GM21737 (cell line): Measurements from ENCODE around the gene OAF.

Source experiments
- ATAC-seq: cut with Tn5 transposase; IDR thresholded peaks from one replicate; pipeline ENCODE4 v1.9.1; 2021; ENCODE audit warnings: mild to moderate bottlenecking, moderate library complexity; ENCODE audit not compliant: unreplicated experiment

OAF gene

GRCh38 chr11:120219938-120220746 is 9.3 kb downstream of the OAF start:
- no peak for ATAC-seq

DNA sequence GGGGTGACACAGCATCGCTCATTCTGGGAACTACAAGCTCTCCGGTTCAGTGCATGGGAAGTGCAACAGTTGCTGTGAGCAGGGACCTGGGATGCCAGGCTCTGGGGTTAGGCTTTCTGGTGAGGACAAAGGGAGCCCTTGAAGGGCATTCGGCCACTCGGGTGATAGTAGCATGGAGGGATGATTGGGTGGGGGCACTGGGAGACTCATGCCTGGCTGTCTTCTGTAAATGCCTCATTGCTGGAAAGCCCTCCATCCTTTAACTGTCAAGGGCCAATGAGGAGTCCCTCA is 9.9 kb downstream of the OAF start:
- no peak for ATAC-seq

DNA sequence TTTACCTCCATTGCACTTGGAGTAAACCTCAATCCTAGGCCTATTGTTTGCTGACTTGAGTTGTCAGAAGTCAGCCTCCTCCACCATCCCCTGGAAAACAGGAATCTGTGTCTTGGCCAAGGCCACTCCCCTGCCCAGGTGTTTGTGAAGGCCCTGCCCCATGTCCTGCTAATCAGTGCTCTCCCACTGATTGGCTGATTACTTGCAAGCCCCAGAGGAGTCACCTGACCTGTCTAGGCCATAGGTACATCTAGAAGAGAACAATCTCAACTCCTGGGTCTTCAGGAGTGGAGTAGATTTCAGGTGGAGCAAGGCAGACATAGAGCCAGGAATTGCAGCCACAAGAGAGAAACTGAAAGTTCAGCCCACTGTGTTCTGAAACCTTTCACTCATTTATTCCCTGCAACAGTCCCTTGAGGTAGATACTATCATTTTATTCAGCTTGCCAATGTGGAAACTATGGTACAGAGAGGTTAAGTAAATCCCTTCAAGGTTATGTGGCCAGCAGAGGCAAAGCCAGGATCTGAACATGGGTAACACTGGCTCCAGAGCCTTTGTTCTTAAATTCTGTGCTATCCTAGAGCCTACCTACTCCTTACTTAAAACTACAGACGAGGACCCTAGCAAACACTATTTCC is 10.4 kb downstream of the OAF start:
- no peak for ATAC-seq

DNA sequence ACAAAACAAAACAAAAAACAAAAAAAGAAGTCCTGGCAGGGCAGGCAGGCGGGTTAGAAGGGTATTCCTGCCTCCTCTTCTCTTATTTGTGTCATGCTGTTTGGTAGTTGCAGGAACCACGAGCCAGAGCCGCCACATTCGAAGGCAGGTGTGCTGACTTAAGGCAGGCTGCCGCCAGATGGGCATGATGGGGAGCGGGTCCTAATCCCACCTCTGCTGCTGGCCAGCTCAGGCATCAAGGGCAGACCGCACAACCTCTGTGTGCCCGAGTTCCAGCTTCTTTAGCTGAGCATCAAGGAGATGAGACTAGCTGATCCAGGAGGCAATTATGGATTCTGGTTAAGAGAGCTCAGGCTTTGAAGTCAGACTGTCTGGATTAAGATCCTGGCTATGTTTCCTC is 12.1 kb downstream of the OAF start:
- ATAC-seq = no peak

DNA sequence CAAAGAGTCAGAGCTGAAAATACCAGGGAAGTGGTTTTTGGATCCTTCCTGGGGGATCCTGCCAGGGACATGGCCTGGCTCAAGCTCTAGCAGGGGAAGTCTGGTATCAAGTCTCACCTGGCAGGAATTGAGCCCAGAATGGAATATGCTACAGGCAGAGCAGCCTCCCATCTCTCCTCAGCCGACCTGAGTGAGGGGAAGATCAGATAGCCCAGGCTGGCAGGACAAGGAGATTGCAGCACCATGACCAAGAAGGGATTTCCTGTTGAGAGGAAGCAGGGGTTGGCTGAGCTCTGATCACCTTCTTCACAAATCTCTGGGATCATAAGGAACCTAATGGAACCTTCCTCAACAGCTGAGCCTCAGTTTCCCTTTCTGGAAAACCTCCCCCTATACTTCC is 13.0 kb downstream of the OAF start:
- no peak for ATAC-seq

DNA sequence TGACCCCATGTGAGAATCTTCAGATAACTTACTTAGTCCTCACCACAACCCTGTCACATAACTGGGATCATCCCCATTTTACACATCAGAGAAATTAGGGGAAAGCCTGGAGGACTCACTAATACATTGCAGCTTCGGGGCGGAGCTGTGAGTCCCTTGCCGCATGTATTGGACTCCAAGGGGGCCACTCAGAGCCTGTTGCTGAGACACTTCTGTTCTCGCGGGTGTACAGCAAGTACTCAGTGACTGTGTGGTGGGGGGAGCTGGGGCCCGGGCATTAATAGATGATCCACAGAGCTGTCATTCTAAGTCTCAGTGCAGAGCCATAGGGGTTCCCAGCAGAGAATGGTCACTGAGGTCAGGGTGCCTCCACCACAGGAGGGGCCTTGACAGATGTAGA is 13.5 kb downstream of the OAF start:
- no peak for ATAC-seq

DNA sequence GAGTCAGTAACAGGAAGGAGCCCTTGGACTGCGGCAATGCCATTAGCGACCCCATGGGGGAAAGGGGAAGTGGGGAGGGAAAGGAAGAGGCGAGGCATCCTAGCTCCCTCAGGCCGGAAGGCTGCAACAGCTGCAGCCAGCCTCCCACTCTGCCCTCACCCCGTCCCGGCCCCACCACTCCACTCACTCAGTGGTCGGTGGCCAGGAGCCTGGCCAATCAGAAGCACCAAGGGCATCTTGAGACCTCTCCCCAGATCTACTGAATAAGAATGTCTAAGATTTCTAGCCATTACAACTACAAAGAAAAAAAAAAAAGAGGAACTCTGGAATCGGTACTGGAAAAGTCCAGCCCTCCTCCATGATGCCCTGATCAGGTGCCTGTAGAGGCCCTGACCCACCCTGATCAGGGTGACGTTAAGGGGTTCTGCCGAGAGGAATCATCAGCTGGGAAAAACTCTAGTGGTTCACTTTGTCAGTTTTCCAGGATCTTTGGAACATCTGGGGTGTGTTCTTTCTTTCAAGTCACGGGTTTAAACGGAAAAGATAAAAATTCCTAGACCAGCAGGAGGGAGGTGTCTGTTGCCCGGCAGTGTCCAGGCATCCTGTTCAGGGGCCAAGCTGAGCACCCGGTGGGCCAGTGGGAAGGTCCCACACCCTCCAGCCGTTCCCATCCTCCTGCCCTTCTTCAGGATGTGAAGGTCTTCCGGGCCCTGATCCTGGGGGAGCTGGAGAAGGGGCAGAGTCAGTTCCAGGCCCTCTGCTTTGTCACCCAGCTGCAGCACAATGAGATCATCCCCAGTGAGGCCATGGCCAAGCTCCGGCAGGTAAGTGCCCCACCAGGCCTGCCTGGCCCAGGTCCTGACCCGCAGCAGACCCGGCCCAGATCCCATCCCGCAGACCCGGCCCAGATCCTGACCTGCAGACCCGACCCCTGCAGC is 14.4 kb downstream of the OAF start:
- ATAC-seq = no peak

DNA sequence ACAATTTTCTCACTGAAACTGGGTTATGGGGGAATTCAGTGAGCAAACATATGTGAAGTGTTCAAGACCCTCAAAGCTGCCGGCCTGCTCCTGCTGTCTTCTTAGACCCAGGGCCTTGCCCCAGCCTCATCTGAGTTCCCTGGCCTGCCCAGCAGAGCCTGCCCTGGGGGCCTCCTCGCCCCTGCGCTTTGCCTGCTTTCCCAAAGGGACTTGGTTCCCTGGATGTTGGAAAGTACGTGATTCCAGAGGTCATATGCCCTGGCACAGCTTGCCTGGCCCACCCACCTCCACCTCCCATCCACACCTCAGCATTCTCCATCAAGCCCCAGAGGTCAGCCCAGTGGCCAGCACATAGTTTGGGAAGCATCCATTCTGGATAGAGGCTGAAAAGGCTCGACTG is 15.4 kb downstream of the OAF start:
- ATAC-seq = no peak

- no peak for ATAC-seq
These were observed 15.9 kb downstream of the OAF start for GRCh38 chr11:120226714-120227113.

GRCh38 chr11:120227228-120227852 is 16.5 kb downstream of the OAF start:
- ATAC-seq = no peak

DNA sequence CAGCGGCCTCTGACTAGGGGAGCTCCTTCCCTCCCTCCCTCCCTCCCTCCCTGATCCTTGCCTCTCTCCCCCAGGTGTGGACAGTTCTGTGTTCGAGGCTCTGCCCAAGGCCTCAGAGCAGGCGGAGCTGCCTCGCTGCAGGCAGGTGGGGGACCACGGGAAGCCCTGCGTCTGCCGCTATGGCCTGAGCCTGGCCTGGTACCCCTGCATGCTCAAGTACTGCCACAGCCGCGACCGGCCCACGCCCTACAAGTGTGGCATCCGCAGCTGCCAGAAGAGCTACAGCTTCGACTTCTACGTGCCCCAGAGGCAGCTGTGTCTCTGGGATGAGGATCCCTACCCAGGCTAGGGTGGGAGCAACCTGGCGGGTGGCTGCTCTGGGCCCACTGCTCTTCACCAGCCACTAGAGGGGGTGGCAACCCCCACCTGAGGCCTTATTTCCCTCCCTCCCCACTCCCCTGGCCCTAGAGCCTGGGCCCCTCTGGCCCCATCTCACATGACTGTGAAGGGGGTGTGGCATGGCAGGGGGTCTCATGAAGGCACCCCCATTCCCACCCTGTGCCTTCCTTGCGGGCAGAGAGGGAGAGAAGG is 18.1 kb downstream of the OAF start:
- no peak for ATAC-seq

GRCh38 chr11:120229451-120230424 is 18.9 kb downstream of the OAF start:
- ATAC-seq = no peak

DNA sequence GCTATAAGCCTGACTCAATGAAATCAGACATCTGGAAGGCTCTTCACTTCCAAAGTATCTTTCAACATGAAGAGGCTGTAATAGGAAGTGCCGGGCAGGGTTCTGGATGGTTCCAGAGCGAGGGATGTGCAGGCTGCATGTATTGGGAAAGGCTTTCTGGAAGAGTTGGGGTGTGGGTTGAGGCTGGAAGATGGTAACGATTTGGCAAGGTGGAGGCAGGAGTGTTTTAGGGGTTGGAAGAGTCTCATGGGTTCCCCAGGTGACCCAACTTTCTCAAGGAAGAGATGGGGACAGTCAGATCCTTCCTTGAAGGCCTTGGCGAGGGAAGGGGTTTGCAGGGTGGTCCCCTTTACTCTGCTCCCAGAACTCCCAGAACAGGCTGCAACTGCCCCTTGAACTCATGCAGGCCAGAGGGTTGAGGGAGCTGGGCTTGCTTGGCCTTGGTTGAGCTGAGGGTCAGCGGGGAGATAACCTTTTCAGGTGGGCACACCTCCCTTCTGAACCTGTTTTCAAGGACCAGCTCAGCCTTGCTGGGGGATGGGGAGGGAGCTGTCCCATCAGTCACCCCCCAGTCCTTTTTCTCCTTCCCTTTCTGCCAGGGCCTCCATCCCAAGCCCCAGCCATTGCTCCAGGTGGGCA is 19.7 kb downstream of the OAF start:
- no peak for ATAC-seq

DNA sequence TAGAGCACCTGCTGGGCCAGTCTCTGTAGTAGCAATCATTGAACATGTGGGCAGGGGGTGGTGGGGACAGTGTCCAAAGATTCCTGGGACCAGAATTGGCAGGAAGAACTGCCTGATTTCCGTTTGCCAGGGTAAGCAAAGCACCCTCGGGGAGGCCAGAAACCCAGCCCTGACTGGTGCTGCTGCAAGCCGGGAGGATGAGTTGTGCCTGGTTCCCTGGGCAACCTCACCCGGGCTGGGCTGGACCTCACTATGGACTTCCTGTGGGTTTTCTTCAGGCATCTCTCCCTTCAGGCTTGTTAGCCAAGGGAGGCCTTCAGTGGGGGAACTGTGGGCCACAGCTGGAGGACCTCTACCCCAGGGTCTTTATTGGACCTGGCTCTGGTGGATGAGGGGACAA is 21.1 kb downstream of the OAF start:
- ATAC-seq = no peak

- no peak for ATAC-seq
These were observed 22.5 kb downstream of the OAF start for GRCh38 chr11:120233207-120233803.

DNA sequence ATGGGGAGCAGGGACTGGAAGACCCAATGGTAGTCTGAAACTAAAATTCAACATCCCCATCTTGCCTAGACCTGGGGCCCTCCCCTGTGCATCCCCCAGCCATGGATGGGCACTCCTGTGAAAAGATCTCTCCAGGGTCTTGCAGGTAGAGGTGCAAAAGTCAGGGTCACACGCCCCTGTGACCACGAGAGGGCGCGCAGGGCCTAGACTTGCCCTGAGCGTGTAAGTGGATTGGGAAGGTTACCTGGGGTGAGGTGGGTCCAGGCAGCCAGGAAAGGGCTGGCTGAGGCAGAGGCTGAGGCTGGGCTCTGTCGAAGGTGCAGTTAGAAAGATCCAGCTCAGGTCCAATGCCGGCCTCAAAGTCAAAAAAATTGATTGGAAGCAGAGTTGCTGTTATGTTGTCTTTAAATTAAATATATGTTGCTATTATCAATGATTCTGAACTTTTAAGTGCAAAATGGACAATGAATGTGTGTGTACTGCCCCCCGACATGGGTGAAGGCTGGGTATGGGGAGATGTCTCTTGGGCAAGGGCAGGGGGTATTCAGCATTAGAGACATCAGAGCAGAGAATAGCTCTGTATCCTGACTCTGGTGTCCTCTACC is 24.3 kb downstream of the OAF start:
- no peak for ATAC-seq

- ATAC-seq = no peak
These were observed 25.6 kb downstream of the OAF start for GRCh38 chr11:120236169-120237107.
